ENCODE measurements around the gene FES.
"Not testable (repeated sequence)": the region's sequence is repeated elsewhere in the genome, so short reads cannot be mapped to it uniquely, and the experiment has no call there.

The FES gene

DNA sequence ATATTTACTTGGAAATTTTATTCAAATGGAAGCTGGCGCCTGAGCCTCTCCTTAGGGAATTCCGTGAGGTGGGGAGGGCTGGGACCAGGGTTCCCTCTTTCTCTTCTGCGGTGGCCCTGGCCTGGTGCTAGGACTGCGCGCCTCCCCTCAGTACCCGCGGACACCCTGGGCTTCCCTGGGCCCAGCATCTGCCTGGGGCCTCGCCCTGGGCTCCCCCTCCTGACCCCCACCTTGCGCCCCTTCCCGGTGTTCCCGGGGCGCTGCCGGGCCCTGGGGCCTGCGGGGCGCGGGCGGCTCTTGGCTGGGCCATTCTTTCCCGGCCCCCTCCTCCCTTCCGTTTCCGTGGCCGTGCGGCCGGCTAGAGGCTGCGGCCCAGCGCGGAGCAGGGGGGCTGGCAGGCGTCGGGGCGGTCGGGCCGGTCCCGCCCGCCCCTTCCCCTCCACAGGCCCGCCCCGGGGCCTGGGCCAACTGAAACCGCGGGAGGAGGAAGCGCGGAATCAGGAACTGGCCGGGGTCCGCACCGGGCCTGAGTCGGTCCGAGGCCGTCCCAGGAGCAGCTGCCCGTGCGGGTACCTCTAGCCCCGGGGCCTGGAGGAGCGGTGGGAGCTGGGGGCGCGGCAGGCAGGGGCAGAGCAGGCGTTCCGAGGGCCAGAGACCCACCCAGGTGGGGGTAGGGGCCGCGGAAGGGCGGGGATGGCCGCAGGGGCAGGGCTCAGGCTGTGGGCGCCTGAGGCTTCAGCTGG, at the start of gene FES:
FES (plus strand) TSS at position 529 of the 743 bp plus-strand sequence. CDS start 542 bp downstream, outside the sequence.
- no peak for DNase-seq

DNA sequence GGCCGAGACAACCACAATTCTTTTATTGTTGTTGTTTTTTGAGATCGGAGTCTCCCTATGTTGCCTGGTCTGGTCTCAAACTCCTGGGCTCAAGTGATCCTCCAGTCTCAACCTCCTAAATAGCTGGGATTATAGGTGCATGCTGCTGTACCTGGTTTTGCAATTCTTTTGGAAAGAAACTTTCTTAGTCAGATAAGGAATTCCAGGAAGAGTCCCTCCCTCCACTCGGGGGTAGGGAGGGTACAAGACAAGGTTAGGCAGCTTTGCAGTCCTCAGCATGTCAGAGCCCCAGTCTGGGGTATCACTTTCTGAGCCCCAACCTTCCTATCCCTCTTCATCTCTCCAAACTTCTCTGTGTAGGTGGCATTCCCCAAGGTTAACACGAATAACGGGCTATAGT, 49.7 kb upstream of the FES start:
- no peak for DNase-seq

DNA sequence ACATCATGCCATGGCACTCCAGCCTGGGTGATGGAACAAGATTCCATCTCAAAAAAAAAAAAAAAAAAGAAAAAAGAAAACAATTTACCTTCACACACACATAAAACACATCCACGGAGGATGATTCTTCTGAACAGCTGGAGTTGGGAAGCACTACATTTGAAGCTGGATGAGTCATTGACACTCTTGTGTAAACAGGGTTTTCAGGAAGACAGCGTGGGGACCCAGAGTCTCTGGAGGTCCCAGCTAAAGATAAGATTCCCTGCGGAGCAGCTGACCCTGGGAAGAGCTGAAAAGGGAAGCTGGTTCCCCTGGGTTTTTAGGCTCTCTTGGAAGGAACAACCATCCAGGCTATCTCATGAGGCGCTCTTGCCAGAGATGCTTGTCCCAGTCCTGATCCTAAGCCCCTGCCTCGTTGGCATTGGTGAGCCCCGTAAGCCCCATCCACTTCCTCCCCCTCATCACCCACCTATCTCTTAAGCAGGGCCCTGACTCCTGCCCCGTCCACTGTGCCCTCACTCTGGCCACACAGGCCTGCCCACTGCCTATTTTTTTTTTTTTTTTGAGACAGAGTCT, 47.9 kb upstream of the FES start:
- DNase-seq: no peak

DNA sequence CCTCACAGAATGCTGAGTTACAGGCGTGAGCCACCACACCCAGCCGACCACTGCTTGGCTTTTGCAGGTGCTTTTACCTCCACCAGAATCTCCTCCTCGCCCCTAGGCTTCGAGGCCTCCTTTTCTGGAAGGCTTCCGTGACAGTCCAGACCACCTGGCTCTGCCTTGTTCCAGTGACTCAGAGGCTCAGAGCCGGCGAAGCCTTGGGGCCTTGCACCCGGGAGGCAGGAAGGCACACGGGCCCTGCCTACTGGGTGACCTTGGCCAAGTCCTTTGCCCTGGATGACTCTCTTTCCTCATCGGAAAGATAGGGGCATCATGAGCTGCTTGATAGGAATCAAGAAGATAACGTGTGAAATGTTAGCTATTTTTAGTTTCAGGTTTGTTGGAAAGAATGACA, 47.2 kb upstream of the FES start:
- no peak for DNase-seq

DNA sequence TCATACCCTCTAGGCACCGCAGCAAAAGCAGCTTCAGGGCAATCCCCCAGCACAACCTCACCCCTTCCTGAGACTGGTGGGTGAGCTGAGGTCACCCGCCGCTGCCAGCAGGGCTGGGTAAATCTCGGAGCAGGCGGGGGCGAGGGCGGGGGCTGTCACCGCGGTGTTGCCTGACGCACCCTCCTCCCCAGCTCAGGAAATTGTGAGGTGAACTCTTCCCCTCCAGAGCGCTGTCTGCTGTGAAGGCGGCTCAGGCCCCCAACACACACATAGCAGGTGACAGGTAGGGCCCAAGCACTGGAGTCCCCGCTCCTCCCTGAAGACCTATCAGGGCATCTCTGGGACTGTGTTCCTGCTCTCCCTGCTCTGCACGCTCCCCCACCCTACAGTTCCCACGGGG, 46.2 kb upstream of the FES start:
- no peak for DNase-seq

DNA sequence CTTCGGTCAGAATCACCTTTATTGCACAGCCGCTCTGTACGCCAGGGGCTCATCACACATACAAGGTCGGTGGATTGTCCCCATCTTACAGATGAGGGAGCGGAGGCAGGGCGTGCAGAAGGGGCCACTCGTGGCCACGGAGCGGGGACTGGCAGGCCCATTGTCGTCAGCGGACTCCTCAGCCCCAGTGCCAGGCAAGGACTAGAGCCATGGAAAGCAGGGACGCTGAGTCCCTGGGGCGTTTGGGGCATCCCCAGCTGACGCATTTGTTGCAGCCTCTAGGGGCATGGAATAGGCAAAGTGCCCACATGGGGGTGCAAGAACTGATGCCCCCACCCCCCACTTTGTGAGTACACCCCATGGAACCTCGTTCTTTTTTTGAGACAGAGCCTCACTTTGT, 45.8 kb upstream of the FES start:
- DNase-seq: no peak

DNA sequence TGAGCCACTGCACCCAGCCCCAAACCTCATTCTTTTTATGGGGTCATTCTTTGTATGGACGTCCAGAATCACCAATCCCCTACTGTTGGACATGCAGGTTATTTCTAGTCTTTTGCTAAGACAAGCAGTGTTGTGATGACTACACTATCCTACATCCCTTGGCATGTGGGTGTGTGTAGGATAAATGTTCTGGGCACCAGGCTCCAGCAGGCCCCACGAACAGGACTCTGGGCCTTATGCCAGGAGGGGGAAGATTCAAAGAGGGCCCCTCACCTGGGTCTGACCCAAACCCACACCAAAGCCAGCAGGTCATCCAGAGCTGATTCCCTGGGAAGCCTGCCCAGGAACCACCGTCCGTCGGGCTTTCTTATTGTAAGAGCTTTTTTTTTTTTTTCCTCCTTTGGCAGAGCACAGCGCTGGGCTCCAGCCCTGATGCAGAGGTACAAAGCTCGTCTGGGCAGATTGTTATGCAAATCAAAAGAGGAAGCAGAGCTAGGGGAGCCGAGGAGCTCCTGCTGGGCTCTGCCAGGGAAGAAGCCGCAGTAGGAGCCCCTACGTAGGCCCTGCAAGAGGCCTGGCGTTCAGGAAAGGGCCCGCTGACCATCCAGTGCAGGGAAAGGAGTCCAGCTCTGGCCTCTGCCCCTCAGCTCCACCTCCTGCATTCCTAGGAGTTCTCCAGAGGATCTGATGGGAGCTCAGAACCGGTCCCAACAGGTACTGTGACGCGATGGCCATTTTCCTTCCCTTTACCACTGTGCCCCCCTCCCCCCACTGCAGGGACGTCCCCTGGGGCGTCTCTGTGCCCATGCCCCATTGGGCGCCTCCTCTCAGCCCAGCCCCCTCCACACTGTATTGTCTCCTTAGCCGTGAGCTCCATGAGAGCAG, 44.9 kb upstream of the FES start:
- DNase-seq: no peak

DNA sequence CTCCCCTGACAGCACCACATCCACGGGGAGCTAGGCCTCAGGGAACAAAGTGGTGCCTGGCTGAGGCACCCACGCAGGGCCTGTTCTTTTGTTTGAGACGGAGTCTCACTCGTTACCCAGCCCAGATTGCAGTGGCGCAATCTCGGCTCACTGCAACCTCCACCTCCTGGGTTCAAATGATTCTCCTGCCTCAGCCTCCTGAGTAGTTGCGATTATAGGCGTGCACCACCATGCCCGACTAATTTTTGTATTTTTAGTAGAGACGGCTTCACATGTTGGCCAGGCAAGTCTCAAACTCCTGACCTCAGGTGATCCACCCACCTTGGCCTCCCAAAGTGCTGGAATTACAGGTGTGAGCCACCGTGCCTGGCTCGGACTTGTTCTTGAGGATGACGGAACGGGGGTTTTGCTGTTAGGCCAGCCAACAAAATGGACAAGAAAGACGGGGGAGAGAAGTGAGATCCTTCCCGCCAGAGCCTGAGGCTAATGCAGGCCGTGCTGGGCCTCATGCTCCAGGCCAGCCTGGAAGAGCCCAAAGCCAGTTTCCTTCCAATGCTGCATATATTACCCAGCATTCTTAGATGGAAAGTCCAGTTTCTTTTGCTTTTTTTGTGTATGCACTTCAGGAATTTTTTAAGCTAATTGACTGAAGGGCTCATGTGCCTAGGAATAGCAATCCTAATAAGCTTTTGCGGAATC, 44.0 kb upstream of the FES start:
- no peak for DNase-seq

DNA sequence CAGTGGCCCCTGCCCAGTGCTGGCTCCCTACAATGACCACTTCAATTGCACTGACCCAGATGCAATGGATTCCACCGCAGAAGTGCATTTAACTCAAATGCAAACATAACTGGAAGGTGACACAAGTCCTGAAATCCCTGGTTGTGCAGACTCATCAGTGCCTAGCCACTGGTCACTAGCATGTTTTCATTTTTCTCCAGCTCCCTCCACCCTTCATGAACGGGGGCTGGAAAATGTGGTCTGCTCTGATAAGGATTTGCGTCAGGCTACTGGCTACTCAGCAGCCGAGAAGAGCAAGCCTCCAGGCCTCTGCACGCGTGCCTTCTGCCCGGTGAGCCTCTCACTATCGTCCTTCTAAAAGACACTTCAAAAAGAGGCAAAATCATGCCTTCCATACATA, 43.4 kb upstream of the FES start:
- DNase-seq: no peak

DNA sequence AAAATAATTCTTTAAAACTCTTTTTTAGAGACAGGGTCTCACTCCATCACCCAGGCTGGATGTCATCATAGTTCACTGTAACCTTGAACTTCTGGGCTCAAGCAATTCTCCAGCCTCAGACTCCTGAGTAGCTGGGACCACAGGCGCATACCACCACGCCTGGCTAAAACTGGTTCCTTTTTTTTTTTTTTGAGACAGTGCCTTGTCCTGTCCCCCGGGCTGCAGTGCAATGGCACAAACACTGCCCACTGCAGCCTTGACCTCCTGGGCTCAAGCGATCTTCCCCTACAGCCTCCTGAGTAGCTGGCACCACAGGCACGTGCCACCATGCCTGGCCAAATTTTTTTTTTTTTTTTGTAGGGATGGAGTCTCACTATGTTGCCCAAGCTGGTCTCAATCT, 39.6 kb upstream of the FES start:
- no peak for DNase-seq

DNA sequence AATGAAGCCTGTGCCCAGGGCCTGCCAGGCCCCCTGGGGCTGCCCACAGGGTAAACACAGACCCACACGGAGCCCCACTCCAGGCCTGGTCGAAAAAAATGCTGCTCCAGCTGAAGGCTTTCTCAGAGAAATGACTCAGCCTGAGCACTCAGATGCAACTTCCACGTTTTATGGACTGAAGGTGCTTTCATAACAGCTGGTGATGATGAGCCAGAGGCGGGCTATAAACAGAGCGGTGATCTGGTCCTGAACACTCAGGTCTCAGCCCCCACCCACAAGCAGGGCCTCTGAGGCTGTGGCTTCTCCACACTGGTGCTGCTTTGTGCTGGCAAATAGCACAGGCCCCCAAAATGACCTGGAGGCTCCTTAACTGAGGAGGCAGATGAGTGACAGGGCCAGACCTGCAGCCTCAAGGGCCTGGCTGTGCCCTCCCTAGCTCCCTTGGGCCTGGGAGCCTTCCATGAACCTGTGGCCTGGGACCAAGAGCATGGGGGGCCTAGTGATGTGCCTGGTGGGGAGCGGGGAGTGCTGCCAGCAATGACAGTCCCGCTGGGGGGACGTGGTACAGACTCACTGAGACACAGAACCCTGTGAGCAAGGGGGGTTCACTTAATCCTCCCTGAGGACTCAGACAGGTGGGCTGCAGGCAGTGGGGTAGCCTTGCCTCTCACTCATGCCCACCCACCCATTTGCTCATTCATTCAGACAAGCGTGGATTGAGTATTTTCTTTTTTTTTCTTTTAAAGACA, 38.9 kb upstream of the FES start:
- no peak for DNase-seq

DNA sequence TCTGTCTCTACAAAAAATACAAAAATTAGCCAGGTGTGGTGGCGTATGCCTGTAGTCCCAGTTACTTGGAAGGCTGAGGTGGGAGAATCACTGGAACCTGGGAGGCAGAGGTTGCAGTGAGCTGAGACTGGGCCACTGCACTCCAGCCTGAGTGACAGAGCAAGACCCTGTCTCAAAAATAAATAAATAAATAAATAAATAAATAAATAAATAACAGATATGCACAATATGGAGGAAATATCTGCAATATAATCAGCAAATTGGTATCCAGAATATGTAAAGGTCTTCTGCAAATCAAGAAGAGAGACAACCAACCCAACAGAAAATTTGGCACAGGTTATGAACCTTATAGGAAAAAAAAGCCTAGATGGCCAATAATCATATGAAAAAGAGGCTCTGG, 34.9 kb upstream of the FES start:
- not testable (repeated sequence) for DNase-seq

DNA sequence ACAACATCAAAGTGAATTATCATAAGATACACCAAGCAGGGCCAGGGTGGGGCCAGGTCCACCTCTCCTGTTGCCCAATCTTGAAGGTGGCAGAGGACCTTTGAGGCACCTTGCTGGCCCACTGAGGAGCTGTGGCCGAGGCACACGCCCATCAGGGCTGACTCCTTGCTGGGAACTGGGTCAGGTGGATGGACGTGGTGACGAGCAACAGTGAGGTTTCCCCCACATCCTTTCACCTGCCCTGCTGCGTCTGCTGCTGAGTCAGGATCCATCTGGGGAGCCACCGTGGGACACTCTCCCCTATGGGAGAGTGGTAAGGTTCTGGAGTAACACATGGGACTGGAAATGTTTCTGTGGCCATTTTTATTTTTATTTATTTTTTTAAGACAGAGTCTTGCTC, 33.2 kb upstream of the FES start:
- DNase-seq: no peak

DNA sequence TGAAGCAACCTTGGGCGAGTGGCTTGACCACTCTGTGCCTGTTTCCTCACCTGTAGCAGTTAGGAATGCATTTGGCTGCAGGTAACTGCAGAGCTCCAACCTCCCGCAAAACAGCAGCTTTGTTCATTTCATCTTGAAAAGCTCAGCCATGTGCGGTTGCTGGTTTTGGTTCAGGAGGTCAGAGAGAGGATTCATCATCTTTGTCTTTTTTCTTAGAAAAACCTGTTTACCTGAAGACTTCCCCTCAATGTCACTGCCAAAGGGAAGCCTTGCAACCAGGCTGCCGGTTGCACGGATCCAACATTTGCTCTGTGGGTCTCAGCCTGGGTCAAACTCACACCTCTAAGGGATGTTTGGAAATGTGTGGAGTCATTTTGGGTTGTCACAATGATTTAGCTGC, 32.4 kb upstream of the FES start:
- no peak for DNase-seq

DNA sequence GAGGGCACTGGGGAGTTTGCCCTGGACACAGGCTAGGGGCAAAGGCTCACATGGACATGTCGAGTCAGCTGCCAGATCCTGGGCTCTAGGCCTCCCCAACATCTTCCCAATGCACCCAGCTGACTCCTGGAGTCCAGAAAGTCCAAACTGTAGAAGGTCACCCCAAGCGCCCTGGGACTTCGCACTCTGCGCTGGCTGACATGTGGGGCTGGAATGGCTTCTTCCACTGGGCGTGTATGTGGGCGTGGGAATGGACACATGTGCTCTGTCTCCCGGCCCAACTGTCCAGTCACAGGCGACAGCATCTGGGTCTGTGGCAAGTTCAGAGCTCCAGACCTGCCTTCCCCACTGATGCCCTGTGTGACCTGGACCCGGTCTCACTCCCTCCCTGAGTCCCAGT, 29.2 kb upstream of the FES start:
- no peak for DNase-seq

DNA sequence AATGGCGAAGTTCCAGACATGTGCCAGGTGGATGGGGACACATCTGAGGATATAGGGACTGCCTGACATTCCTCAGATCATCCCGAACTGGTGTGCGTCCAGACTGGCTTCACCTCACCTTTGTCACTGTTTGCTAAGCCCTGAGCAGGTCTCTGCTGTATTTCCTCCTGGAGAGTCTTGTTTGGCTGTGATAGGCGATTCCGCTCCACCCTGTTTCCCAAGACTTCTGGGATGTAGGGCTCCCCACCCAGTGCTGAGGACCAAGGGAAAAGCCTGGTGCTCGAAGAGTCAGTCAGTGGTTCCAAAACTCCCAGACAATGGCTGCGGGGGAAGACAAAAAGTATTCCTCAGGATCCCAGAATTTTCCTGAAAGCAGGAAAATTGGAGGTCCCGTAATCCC, 27.0 kb upstream of the FES start:
- DNase-seq: no peak

DNA sequence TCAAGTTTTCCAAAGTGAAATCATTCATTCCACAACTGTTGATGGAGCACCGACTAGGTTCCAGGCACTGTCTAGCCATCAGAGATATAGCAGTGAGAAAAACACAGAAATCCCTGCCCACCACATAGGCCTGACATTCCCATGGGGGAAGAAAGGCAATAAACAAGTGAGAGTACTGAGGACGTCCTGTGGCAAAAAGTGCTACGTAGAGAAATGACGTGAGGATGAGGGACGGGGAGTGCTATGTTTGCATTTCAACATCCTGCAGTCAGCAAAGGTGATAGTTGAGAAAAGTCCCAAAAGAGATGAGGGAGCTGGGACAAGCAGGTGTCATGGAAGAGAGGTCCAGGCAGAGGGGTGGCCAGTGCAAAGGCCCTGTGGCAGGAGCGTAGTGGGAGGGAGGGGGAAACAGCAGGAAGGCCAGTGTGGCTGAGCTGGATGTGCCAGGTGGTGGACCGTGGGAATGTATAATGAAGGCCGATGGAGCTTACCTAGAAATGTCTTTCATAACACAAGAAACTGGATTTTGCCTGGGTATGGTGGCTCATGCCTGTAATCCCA, 26.3 kb upstream of the FES start:
- no peak for DNase-seq

DNA sequence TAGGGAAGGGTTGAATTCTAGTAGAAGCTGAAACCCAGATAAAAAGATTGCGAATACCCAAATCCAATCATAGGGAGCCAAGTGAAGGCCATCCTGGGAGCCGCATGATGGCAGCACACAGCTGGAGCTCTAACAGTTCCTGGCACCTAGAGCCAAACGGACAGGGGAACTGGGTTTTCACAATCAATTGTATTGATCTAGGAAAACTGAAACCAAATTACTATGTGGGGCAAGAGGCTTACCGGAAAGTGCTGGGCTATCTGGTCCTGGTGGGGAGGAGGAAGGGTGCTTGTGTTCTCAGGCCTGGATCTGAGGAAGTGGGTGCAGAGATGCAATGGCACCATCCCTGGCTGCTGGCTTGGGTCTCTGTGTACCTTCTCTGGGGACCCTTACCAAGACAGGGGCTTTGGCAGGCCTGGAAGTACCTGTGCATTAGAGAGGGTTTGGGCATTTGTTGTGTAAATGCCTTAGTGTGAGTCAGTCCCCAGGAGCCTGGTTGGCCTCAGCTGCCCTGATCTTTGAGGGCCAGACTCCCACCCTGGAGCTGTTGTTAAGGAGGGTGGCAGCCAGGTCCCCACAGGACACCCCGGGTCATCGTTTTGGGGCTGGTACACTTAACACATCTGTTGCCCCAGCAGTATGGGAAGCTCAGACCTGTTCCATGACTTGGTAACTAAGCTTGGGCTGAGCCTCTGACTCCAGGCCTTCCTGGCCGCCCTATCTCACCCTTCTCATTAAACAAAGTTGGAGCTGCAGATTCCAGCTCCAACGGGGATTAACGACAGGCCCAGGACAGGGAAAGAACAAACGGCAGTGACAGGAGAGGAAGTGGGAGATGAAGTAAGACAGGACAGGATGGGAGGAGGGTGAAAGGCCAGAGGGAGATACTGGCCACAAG, 24.8 kb upstream of the FES start:
- DNase-seq: no peak

DNA sequence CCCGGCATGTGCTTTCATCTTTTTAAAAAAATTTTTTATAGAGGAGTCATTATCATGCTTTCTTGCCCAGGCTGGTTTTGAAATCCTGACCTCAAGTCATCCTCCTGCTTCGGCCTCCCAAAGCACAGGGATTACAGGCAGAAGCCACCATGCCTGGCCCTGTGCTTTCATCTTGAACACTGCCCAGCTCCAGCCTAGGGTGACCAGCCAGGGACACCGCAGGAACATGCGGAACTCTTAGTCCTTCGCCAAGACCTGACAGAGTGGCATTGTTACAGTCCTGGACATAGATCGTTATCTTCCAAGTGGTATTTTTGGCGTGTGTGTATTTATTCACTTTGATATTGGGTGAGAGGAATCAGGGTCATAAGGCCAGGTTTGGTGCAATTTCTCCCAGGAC, 23.9 kb upstream of the FES start:
- DNase-seq: no peak

DNA sequence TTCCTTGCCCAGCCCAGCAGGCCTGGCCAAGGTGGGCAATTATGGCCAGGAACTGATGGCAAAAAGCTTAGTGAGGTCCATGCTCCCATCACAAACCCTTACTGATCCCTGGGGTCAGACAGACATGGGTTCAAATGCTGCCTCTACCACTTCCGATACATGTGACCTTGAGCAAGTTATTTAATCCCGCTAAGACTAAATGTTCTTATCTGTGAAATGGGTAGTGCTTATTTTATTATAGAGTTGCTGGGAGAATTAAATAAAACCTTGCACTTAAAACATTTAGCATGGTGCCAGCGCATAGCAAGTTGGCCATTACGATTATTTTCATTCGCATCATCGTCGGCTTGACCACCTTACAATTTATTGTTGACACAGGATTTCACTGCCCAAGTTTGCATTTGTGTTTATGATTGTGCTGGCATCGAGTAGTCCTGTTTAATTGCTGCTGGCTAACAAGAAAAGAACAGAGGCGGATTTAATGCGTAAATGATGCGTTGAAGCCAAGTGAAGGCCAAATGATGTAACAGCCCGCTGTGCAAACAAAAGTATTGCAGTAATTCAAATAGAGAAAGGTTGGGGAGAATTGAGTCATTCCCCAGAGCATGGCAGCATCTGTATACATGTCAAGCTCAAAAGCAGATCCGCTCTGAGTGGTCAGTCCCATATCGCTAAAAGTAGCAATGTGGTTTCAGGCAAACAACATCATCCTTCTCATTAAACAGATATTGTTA, 23.2 kb upstream of the FES start:
- no peak for DNase-seq

DNA sequence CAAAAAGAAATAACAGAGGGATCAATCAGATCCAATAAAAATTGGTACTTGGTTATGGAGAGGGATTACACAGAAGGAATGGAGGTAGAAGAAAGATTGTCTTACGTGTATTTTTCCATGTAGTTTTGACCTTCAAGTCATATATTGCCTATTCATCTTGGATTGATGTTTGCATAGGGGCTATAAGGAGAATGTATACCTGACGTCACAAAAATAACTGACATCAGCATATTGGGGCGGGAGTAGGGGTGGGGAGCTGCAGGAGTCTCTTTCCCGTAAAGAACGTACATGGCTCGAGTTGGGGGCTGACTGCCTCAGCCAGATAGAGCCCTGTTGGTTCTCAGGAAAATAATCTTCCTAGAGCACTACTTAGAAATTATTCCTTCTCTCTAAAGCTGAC, 21.8 kb upstream of the FES start:
- DNase-seq: no peak

Data from NCI-H187 (cell line).